ENCODE results near the gene AMDHD2.
A peak's percentile ranks its signal among the peaks of the same experiment; 100 is the strongest.

AMDHD2 gene

GRCh38 chr16:2470603-2471015 is 49.6 kb upstream of the AMDHD2 start (continued):
- TF ChIP-seq BCL11A (tag by site-specific recombination; IDR thresholded peaks at IDR 0.05; ENCODE audit: low read depth) (0 out of 2 replicates have a peak, but pooled peaks have one; percentile 41), ZNF521 (tag by site-specific recombination; IDR thresholded peaks at IDR 0.05) (no peak), OSR2 (tag by site-specific recombination; IDR thresholded peaks at IDR 0.05) (peak; percentile 62; the same call in 1 of the 2 replicates), ZBTB48 (tag by site-specific recombination; IDR thresholded peaks at IDR 0.05) (no peak), ZNF549 (tag by site-specific recombination; IDR thresholded peaks at IDR 0.05) (no peak), KLF8 (tag by site-specific recombination; IDR thresholded peaks at IDR 0.05) (0 out of 2 replicates have a peak, but pooled peaks have one; percentile 16), ZNF114 (tag by site-specific recombination; IDR thresholded peaks at IDR 0.05) (no peak), ZNF776 (tag by site-specific recombination; IDR thresholded peaks at IDR 0.05; ENCODE audit: borderline replicate concordance) (no peak), ZNF37A (tag by site-specific recombination; IDR thresholded peaks at IDR 0.05) (no peak), SETDB1 (IDR thresholded peaks at IDR 0.05; ENCODE audit: insufficient read length, low read length) (no peak), REPIN1 (tag by site-specific recombination; IDR thresholded peaks at IDR 0.05; ENCODE audit: low read depth) (no peak), PRDM2 (tag by site-specific recombination; IDR thresholded peaks at IDR 0.05; ENCODE audit: borderline replicate concordance) (no peak), SCRT1 (tag by site-specific recombination; IDR thresholded peaks at IDR 0.05; ENCODE audit: borderline replicate concordance) (peak; percentile 63), MYNN (tag by site-specific recombination; IDR thresholded peaks at IDR 0.05; ENCODE audit: borderline replicate concordance) (no peak), ZNF155 (tag by site-specific recombination; IDR thresholded peaks at IDR 0.05) (no peak), ZNF423 (tag by site-specific recombination; IDR thresholded peaks at IDR 0.05) (no peak), ZNF341 (tag by site-specific recombination; IDR thresholded peaks at IDR 0.05; ENCODE audit: low read depth) (peak; percentile 28; the same call in 1 of the 2 replicates), ZNF23 (tag by site-specific recombination; IDR thresholded peaks at IDR 0.05; ENCODE audit: borderline replicate concordance) (no peak), ZNF26 (tag by site-specific recombination; IDR thresholded peaks at IDR 0.05) (no peak), GLIS2 (tag by site-specific recombination; IDR thresholded peaks at IDR 0.05) (peak; percentile 33), ZNF10 (tag by site-specific recombination; IDR thresholded peaks at IDR 0.05) (peak; percentile 99), ZNF280C (tag by site-specific recombination; IDR thresholded peaks at IDR 0.05) (no peak), ZNF214 (tag by site-specific recombination; IDR thresholded peaks at IDR 0.05; ENCODE audit: borderline replicate concordance) (no peak), ZNF558 (tag by site-specific recombination; IDR thresholded peaks at IDR 0.05) (no peak), SP2 (tag by site-specific recombination; IDR thresholded peaks at IDR 0.05) (no peak), ZEB2 (tag by site-specific recombination; IDR thresholded peaks at IDR 0.05) (peak; percentile 78), ZNF529 (tag by site-specific recombination; IDR thresholded peaks at IDR 0.05; ENCODE audit: insufficient replicate concordance) (no peak), SP7 (tag by site-specific recombination; IDR thresholded peaks at IDR 0.05) (peak; percentile 53), ZNF792 (tag by site-specific recombination; IDR thresholded peaks at IDR 0.05) (no peak), ZNF560 (tag by site-specific recombination; IDR thresholded peaks at IDR 0.05; ENCODE audit: borderline replicate concordance) (no peak), OVOL3 (tag by site-specific recombination; IDR thresholded peaks at IDR 0.05) (no peak), ZSCAN18 (tag by site-specific recombination; IDR thresholded peaks at IDR 0.05) (no peak)
